Activated CD4-positive, alpha-beta T cell treated with anti-CD3 and anti-CD28 coated beads for 48 hours (primary cell): Measurements from ENCODE around the gene PGC.

Experiments
- DNase-seq: peaks from one replicate; pipeline ENCODE4 v3.0.0-alpha.2; 2020

Gene PGC

DNA sequence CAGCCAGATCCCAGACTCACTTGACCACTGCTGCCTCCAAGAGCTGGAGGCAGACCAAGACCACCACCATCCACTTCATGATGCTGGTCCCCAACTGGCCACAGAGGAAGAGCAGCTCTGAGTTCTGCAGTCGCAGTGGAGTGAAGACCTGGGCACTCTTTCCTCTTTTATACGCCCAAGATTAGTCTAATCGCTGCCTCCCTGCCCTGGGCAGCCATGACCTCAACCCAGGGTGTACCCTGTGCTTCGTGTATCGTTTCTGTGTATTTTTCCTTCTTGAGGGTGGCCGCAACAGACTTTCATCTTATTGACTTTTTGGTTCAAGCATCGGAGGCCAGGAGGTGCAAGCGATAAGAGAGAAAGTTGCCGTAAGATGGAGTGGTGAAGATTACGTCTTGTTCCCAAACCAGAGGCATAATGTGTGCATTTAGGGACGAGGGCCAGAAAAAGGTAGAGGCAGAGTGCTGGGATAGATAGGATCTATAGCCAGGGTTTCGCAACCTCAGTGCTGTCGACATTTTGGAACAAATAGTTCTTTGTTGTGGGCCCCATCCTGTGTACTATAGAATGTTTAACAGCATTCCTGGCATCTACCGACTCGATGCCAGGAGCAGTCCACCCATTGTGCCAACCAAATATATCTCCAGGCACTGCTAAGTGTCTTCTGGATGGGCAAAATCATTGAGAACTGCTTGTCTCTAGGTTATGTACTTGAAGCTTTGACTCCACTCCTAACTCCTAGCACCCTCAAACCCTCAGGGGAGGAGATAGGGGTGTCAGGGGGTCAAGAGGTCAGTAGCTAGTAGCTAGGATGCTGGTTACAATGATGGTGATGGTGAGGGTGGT, at the start of gene PGC:
Gene PGC (minus strand): TSS at position 142 of the 846 bp plus-strand sequence. CDS start 63 bp downstream, at position 79.
- no peak for DNase-seq

DNA sequence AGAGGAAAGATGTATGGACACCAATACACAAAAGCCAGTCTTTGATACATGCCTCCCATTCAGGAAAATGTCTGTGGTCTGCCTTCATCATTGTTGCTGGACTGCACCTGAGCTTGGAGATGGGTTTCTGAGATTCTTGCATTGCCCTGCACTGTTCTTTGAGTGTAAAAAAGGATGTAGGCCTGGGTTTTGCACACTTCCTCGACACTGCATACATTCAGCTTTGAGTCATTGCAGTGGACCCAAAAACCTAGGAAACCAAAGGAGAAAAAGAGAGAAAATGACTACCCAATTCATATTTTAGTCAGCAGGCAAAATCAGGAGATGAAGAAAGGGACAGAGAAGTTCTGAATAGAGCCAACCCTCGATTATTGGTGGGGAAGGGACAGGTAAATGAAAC, 49.3 kb upstream of the PGC start:
- DNase-seq: no peak

DNA sequence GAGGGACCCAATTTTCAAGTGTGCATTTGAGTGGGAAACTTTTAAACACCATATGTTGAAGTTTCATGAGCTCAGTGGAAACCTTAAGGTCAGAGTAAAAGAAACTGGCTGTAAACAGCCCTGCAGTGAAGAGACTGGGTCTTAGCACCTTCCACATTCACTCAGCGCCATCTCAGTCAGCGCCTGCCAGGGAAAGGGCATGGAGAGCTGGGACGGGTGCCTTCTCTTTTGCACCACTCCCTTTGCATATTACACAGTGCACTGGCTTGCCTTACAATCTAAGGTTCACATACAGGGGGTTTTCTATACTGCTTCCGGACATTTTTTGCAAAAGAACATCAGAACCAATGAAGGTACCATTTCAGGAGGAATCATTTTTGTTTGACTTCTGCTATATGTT, 44.8 kb upstream of the PGC start:
- DNase-seq: no peak

DNA sequence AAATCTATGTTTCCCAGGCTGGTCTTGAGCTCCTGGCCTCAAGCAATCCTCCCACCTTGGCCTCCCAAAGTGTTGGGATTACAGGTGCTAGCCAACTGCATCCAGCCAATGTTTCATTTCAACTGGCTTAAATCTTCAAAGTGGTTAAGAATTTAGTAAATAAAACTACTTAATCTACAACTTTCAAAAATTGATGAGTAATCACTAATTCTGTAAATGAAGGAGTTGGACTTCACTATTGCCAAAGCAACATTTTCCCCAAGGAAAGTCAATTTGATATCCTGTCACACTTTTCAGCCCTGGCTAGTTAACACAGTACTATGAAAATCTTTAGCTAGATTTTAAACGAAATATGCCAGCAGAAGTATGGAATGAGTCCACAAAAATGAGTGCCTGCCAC, 44.1 kb upstream of the PGC start:
- DNase-seq: no peak

DNA sequence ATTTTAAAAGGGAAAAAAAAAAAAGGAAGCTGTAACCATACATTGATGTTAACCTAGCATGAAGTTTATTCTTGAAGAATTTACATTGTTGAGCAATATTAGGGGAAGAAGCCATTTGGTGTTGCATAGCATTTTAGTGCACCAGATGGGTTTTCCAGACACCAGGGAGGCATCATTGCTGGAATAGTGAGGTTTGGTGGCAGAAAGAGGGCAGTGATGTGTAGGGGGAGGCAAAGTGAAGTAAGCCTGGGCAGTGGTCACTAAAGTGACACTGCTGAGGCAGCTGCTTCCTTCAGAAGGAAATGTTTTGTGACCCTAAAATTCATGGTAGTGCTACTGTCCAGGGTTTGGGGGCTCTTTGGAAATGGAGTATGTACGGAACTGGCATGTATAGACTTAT, 42.8 kb upstream of the PGC start:
- no peak for DNase-seq

DNA sequence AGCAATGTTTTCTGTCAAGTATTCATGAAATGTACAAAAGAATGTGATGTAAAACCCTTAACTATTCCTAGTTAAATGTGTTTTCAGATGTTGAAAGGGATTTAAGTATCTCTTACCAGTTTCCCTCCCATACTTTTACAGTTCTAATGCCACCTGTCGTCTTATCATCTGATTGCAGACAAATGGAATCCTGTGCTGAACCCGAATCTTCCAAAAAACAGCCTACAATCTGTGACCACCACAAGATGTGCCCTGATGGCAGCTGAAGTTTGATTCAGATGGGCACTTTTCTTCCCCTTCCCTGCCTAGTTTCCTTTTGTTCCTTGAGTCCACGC, 42.2 kb upstream of the PGC start:
- no peak for DNase-seq

DNA sequence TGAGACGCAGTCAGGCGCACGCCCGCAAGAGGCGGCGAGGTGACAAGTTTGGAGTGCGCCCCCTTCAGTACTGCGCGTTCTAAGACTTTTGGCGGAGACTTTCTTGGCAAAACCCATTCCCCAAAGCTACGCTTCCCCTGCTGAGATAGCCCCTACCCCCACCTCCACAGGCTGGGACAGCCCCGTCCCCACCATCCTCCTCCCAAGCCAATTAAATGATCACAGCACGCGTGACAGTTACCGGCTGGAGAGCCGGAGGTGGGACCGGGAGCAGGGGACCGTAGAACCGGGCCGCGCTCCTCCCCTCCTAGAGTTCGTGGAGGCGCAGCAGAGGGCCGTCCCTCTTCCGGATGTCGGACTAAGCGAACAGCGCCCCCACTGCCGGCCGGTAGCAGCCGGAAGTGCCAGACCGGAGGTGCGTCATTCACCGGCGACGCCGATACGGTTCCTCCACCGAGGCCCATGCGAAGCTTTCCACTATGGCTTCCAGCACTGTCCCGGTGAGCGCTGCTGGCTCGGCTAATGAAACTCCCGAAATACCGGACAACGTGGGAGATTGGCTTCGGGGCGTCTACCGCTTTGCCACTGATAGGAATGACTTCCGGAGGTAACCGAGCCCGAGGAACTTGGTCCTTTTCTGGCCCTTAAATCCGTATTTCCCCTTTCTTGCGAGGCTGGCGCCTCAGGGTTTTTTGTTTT, 40.2 kb upstream of the PGC start, which contains the start of gene TOMM6:
Gene TOMM6 (plus strand): TSS at position 476 of the 699 bp plus-strand sequence. CDS start 4 bp downstream, at position 480.
- peak; percentile 97 for DNase-seq

DNA sequence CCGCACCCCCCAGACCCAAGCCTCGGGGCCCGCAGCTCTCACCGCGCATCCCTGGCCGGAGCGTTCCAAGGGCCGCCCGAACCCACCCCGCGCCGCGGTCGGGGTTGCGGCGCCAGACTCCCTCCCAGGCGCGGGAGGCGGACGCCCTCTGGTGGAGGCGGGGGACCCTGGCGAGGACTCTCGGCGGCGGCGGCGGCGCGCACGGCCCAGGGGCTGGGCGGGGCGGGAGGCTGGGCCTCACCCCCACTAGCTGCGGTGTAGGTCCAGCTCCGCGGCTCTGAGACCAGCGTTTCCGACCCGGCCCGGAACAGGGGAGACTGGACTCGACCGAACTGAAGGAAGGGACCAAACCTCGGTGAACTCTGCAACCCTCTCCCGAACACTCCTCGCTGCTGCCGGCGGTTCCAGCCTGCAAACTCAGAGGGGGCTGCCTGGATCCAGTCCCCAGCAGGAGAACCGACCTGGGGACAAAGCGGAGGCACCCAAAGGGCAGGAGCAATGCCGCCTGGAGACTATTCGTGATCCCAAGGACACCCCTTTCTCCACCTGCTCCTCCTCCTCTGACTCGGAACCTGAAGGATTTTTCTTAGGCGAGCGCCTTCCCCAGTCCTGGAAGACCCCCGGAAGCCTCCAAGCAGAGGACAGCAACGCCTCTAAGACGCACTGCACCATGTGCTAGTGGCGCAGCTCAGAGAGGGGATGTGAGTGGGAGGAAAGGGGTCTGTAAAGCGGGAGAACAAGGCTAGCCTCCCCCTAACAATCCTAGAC, 39.4 kb upstream of the PGC start:
- peak; percentile 91 for DNase-seq

DNA sequence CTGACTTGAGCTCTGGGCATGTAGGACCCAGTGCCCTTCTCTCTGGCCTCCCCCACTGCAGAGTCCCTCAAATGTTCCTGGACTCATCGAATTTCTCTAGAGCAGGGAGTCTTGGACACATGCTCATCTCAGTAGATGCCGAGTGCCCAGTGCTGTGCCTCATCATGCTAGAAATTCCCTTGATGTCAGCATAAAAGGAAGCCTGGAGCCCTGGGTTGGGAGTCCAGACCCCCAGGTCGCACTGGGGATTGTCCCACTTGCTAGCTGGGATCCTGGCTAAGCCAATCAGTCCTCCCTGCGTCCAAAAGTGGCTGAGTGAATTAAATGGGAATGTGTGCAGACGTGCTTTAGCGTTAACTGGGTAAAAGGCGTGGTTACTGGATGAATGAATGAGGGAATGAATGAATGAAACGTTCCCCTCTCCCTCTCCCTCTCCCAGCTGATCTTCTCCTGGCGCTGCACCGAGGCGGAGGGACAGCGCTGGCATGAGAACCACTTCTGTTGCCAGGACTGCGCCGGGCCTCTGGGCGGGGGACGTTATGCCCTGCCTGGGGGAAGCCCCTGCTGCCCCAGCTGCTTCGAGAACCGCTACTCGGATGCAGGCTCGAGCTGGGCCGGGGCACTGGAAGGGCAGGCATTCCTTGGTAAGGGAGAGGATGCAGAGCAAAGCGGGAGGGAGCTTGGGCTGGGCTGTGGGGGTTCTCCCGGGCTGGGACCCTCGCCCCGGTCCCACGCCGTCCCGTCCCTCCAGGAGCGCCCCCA, 38.7 kb upstream of the PGC start:
- peak; percentile 21 for DNase-seq

DNA sequence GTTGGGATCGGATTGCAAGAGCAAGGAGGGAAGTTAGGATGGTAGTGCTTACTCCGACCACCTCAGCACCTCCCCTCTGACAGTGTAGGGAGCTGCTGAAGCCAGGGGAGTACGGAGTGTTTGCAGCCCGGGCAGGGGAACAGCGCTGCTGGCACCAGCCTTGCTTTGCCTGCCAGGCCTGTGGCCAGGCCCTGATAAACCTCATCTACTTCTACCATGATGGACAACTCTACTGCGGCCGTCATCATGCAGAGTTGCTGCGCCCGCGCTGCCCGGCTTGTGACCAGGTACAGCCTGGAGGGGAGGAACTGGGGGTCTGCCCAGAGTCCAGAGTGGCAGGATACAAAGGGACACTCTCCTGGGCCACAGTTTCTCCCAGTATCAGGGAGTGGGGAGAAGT, 38.1 kb upstream of the PGC start:
- no peak for DNase-seq

DNA sequence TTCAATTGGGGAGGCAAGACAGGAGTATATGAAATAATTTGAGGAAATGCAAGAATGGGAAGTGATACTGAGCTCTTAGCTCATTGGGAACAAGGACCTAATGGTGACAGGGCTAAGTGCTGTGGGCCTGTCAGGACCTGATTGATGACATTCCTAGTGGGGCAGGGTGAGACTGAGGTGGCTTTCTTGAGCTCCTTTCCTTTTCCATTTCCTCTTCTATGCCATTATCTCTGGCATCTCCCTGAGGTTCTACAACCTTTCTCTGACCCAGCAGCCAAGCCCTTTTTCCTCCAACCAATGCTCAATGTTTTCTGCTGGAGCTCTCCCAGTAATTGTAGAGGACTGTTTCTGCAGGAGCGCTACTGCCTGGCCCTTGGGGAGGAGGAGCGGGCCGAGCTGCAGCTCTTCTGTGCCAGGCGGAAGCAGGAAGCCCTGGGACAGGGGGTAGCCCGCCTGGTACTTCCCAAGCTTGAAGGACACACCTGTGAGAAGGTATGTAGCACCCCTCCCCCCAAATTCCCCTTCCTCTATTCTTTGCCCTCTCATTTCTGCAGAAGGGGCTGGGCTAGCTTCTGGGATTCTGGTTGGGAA, 37.5 kb upstream of the PGC start:
- DNase-seq: no peak

DNA sequence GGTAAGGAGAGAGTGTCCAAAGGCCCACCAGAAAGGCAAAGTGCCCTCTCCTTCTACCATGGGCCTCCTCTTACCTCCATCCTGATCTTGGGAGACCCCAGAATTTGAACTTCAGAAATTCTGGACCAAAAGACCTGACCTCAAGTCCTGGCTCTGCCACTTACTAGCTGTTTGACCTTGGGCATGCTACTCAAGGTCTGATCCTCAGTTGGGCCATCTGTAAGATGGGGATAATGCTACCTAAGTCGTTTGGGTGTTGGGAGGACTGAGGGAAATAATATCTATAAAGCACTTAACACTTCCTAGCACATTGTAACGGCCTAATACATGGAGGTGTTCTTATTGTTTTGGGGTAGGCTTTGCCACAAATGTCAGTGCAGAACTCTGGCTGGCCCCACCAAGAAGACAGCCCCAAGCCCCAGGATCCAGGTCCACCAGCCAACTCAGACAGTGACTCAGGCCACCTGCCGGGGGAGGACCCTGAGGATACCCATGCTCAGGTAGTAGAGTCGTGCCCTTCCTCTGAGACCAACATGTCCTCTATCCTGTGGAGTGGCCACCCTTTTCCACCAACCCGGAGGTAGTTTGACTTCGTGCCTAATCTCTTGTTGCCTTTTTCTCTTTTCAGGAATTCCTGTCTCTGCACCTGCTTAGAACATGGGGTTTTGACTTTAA, 36.0 kb upstream of the PGC start:
- DNase-seq: no peak

DNA sequence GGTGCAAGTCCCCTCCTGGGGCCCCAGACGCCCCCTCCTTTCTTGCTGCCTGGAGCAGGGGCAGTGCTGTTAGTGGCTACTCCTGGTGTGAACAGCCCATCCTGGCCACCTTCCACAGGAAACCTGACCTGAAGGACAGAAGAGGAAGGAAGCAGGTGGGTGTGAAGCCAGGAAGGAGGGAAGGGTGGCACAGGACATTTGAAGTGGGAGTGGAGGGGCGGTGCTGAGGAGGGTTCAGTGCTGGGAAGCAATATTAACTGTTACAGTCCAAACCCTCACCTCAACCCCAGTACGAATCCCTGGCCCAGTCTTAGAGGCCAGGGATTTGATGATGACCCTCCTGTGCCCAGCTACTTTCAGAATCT, 34.2 kb upstream of the PGC start:
- DNase-seq: no peak

DNA sequence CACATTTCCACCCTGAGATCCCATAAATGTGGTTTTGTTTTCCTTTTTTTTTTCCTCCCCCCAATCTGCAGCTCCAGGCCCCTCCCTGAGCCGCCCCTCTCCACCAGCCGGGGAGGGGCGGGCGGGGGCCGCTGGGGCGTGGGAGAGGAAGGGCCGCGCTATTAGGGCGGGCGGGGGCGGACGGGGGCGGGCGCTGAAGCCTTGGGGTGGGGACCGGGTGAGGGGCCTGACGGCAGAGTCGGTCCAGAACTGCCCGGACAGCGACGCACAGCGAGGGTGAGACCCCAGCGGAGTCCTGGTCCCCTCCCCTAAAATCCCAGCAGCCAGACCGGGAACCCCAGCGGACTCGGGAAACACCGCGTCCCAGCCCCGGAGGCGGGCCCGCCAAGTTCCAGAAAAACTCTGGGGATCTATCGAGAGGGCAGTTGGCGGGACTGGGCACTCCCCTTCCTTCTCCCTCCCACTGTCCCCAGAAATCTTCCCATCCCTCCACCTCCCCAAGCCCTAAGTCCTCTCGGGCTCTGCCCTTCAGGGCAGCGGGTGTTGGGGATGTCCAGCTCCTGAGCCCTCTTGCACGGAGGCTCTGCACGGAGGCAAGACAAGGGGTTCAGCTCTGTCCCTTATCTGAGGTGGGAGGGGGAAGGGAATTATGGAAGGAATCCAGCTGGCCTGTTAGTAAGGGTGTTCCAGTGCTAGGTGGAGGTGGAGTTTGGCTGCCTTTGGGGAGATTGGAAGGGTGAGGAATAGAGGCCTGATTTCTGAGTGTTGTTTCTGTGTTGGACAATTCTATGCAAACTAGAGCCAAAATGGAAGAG, 33.6 kb upstream of the PGC start, which contains the start of gene PRICKLE4:
Gene PRICKLE4 (plus strand): TSS at position 232 of the 815 bp plus-strand sequence. CDS start 2,692 bp downstream, outside the sequence.
- no peak for DNase-seq

DNA sequence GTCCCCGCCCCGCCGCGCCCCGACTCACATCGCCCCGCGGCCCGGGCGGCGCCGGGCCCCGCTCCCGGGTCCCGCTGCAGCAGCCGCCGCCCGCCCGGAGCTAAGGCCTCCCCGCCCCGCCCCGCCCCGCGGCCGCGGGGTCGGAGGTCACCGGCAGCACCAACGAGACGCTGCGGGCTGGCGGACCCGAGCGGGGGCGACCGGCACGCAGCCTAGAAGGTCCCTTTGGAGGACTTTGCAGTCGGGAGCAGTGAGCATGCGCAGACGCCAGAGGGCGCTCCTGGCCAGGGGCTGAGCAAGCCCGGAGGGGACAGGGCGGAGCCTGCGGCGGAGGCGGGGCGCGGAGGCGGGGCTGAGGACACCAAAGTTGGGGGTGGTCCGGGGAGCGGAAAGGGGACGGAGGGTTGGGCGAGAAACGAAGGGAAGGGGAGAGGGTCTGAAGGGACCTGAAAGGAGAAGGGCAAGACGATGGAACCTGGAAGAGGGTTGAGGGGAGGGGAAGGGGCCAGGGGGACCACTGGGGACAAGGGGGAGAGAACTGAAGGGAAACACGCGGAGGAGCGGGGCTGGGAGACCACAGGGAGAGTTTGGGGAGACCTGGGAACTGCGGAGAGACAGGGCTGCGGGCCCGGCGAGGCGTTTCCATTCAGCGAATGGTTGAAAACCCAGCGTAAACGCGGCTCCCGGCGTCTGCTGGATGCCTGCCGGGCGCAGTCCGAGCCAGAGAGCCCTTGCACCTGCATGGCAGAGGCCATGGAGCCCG, 32.8 kb upstream of the PGC start, which contains the start of gene FRS3:
Gene FRS3 (minus strand): TSS at position 113 of the 763 bp plus-strand sequence. CDS start 2,913 bp downstream, outside the sequence.
- peak; percentile 100 for DNase-seq

DNA sequence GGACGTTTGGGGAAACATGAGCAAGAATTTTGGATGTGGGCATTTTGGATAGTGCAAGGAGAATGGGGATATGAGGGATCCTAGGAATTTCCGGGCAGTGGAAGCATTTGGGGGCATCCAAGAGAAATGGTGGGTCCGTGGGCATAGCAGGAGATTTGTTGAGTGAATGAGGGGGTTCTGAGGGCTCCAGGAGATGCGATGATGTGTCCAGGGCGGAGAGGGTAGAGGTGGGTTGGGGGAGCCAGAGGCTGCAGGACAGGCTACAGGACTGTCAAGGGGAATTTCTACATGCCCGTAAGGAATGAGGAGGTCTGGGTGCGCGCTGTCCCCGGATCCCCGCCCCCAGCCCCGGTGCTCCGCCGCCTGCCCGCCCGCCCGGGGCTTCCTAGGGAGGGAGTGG, 32.1 kb upstream of the PGC start:
- DNase-seq: peak; percentile 28

DNA sequence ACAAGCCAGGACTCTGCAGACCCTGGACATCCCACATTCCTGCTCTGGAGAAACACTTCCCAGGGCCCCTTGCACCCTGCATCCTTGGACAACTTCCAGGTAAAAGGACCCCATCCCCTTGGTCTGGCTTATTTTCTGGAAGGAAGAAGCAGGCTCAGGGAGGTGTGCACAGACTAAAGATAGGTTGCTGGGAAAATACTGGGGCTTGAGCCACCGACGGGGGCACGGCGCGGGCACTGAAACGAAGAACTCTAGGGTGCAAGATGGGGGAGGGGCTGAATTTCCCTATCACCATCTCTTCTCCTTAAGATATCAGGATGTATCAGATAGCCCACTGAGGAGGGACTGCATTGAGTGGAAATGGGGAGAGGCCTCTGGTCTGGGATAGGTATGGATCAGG, 31.7 kb upstream of the PGC start:
- DNase-seq: no peak

DNA sequence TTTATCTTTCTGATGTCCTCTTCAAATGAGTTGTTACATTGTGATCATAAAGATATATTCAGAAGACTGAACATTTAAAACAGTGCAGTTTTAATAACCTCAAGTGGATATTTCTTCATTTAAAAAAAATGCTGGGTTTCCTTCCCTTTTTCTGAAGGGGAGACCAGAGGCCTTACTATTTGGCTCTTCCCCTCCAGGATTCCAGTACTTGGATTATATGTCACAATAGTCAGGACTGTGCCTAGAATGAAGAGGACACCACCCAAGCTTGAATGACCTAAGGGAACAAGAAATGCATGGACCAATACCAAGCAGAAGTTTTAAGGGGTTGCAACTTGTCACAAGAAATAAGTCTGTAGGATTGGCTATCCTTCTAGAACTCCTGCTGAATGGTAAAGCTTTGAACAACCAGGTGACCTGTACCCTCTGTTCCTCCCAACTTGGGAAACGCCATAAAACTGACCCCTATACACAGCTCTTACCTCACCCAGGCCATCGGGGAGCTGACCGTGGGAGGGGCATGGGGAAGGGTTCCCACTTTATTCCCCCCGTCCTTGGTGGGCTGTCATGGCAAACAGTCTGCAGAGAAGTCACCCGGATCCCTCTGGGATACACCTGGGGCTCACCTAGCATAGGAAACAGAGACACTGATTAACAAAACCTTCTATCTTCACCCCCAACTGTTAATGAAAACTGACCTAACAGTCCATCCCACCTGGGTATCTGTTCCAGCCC, 30.5 kb upstream of the PGC start:
- DNase-seq: no peak

DNA sequence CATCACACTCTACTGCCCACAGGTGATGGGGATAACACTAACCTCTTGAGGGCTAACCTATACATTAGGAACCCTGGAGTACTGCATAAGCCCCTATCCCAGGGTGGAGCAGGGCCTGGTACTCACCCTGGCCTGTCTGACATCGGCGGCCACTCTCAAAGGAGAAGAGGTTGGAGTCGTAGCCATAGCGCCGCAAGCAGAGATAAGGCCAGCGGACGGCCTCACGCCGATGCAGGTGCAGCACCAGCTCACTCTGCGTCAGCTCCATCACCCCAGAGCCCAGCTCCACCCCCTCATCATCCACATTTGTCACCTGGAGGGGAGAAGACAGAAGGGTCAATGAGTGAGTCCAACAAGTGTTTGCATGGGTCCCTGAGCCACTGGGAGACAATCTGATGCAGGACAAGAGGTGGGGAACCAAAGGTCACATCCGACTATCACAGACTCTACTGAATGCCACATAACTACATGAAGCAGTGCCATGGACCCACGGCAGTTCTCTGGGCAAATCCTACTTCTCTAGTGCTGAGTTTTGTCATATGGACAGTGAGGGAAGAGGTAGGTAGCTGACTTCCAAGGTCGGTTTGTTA, 28.2 kb upstream of the PGC start:
- DNase-seq: no peak
